Progenitor cell of endocrine pancreas (in vitro differentiated cells): ENCODE results near the gene CCHCR1. TPM values are rescaled to one million over a fixed set of nuclear protein-coding genes. Genes with fewer than 3 reads are reported as not detected.

ENCODE experiments used
- DNase-seq: peaks from one replicate; pipeline ENCODE4 v3.0.0; 2021; ENCODE audit warnings: low spot score; ENCODE audit not compliant: unreplicated experiment
- H3K27ac Mint-ChIP-seq: 2 replicates; pipeline ENCODE4 v1.8.0; 2021; ENCODE audit warnings: mild to moderate bottlenecking, moderate library complexity, mixed read lengths
- H3K27me3 Mint-ChIP-seq: 2 replicates; pipeline ENCODE4 v1.8.0; 2021; ENCODE audit warnings: mixed read lengths
- H3K36me3 Mint-ChIP-seq: 2 replicates; pipeline ENCODE4 v1.8.0; 2022; ENCODE audit warnings: mixed read lengths; ENCODE audit not compliant: insufficient read depth
- H3K4me1 Mint-ChIP-seq: 2 replicates; pipeline ENCODE4 v1.8.0; 2021; ENCODE audit warnings: low read depth, mixed read lengths
- H3K4me3 Mint-ChIP-seq: 2 replicates; pipeline ENCODE4 v1.8.0; 2021; ENCODE audit warnings: low read depth, mild to moderate bottlenecking, moderate library complexity, mixed read lengths
- H3K9me3 Mint-ChIP-seq: 2 replicates; pipeline ENCODE4 v1.8.0; 2021; ENCODE audit warnings: low read depth, mixed read lengths
- CTCF ChIP-seq: fragments of 200-600 bp; sonication (generic); IDR thresholded peaks from one replicate; pipeline ENCODE4 v1.5.0; 2021; ENCODE audit warnings: antibody characterized with exemption, mild to moderate bottlenecking; ENCODE audit not compliant: unreplicated experiment
- long read RNA-seq: library from polyadenylated mRNA; unstranded; transcript quantifications from one replicate; pipeline ENCODE4 v2.0.0, GENCODE V29; 2020
- total RNA-seq: library from RNA; stranded (reverse); gene quantifications from 2 replicates; pipeline ENCODE4 v1.2.1, GENCODE V29; 2021

CCHCR1 gene, protein sequence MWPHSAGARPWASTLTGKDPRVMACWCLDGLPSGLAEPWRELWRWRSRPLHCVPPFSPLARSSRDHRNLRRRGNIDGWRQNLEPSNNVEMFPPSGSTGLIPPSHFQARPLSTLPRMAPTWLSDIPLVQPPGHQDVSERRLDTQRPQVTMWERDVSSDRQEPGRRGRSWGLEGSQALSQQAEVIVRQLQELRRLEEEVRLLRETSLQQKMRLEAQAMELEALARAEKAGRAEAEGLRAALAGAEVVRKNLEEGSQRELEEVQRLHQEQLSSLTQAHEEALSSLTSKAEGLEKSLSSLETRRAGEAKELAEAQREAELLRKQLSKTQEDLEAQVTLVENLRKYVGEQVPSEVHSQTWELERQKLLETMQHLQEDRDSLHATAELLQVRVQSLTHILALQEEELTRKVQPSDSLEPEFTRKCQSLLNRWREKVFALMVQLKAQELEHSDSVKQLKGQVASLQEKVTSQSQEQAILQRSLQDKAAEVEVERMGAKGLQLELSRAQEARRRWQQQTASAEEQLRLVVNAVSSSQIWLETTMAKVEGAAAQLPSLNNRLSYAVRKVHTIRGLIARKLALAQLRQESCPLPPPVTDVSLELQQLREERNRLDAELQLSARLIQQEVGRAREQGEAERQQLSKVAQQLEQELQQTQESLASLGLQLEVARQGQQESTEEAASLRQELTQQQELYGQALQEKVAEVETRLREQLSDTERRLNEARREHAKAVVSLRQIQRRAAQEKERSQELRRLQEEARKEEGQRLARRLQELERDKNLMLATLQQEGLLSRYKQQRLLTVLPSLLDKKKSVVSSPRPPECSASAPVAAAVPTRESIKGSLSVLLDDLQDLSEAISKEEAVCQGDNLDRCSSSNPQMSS
- 47.2 and 47.3 TPM in 2 replicates for total RNA-seq
- long read RNA-seq, transcript CCHCR1-201 (18 exons, 2,625 nt), result major isoform, 9 of 39 reads
- long read RNA-seq, partial matches to known transcripts, result 11 of 39 reads
- long read RNA-seq, other reads (novel, unspliced or antisense), result 19 of 39 reads

DNA sequence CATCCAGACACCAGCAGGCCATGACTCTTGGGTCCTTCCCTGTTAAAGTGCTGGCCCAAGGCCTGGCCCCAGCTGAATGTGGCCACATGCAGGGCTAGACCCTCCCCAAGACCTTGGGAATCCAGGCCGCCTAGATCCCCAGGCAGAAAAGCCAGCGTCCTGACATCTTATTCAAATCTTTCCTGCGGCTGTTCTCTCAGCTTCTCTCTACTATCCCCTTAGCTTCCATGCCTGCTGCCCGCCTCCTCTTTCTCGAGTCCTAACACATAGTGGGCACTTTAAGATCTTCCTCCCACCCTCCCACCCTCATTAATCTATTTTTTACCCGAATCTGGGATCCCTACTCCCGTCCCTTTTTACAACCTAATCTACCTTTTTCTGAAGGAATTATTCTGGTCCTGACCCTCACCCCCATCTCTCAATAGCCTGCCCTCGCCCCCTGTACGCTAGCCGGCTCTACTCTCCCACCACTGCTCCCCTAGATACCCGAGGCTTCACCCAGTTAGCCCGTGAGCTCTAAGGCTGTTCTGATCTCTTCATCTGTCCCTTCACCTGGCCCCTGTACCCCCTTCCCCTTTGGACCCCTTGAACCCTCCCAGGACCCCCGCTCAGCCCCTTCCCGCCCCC, at the start of gene CCHCR1:
Gene CCHCR1, minus strand, starts transcription at position 290 of the 627 bp plus-strand sequence. Its CDS starts 202 bp downstream, at position 88.
- no peak for TF ChIP-seq CTCF
- peaks cover 5% of the 10 kb centered on the region for H3K36me3 Mint-ChIP-seq
- no peaks in the 10 kb centered on the region for H3K9me3 Mint-ChIP-seq
- H3K4me3 Mint-ChIP-seq, result peak within 1 kb of the TSS; percentile 79
- DNase-seq, result no peak
- peak within 1 kb of the TSS; percentile 90 for H3K27ac Mint-ChIP-seq
- H3K27me3 Mint-ChIP-seq, result peaks cover 10% of the 10 kb centered on the region
- peaks cover 12% of the 10 kb centered on the region for H3K4me1 Mint-ChIP-seq

DNA sequence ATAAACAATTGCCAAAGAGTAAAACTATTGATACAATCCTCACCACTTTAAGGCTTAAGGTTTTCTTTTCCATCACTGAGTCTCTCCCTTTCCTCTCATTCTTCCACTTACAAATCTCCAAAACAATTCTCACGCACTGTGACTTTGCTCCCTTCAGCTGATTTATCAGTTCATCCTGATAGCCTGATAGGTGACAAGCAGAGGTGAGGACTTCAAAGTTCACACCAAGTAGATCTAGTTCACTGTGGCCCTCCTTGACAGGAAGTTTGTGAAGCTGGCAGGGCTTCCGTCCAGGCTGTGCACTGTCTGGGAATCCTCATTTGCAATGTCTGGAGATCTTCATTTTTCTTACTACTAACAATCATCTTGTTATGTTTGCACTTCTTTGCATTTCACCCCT, 48.0 kb upstream of the CCHCR1 start:
- DNase-seq, result no peak
- Mint-ChIP-seq H3K4me1 (peaks cover 14% of the 10 kb centered on the region), H3K27ac (no peak overlapping the region), H3K9me3 (no peaks in the 10 kb centered on the region), H3K36me3 (no peaks in the 10 kb centered on the region), H3K27me3 (peaks cover 5% of the 10 kb centered on the region), H3K4me3 (no peak overlapping the region)
- no peak for TF ChIP-seq CTCF

- Mint-ChIP-seq H3K4me3 (no peak overlapping the region), H3K4me1 (peaks cover 14% of the 10 kb centered on the region)
- TF ChIP-seq CTCF, result no peak
These were observed 47.1 kb upstream of the CCHCR1 start for GRCh38 chr6:31204751-31205145.

DNA sequence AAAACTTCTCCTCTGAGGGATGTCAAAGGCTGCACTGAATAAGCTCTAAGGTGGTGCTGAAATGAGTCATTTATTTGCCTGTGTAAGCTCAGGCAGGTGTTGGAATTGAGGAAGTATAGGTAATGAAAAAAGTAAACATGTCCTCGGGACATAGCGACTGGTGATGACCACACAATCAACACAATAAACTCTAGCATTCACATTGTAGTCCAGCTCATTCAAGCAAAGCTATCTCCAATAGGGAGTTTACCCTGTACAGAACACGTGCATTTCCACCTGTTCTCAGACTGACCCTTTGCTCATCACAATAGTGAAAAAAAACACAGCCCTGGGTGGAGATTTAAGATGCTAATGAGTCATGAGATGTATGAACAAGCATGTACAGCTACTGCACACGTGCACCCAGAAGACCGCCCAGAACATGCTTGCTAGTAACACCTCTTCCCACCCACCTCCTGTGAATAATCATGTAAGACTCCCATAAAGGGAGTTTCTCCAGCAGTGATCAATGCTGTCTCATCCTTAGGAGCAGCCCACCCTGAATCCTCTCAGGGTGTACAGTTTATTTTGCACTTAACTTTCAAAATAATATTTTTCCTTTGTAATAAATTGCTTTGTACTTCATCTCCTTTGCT, 45.9 kb upstream of the CCHCR1 start:
- H3K27ac Mint-ChIP-seq, result peak overlapping the region; percentile 82
- peaks cover 9% of the 10 kb centered on the region for H3K4me1 Mint-ChIP-seq
- H3K27me3 Mint-ChIP-seq, result peaks cover 3% of the 10 kb centered on the region
- H3K9me3 Mint-ChIP-seq, result no peaks in the 10 kb centered on the region
- H3K36me3 Mint-ChIP-seq, result no peaks in the 10 kb centered on the region
- no peak overlapping the region for H3K4me3 Mint-ChIP-seq
- no peak for TF ChIP-seq CTCF
- DNase-seq, result no peak

More at GRCh38 chr6:31204751-31205145, 47.1 kb upstream of the CCHCR1 start:
- no peaks in the 10 kb centered on the region for H3K9me3 Mint-ChIP-seq
- DNase-seq, result no peak
- H3K27ac Mint-ChIP-seq, result no peak overlapping the region
- no peaks in the 10 kb centered on the region for H3K36me3 Mint-ChIP-seq
- H3K27me3 Mint-ChIP-seq, result peaks cover 3% of the 10 kb centered on the region
